Epidermal melanocyte (primary cell): ENCODE data around the gene KCMF1.

Experiments
- DNase-seq: peaks from one replicate; pipeline ENCODE4 v3.0.0; 2011; ENCODE audit warnings: low spot score; ENCODE audit not compliant: insufficient read length

KCMF1 gene

GRCh38 chr2:84956334-84957297 lies 14.3 kb upstream of the KCMF1 start:
- DNase-seq, result no peak

DNA sequence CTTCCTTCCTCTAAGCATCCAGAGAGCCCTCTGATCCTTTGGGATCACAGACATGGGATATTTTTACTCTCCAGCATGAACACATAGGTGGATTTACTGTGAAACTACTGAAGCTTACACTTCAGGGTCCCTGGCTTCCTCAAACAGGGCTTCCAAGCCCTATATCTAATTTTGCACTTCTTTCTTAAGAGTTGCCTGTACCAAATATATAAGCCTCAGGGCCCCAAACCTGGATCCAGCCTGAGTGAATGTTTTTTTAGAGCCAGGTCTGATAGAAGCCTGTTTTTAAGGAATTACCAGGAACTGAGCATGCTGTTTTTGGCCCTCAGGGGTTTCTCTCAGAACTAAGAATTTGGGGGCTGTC lies 13.2 kb upstream of the KCMF1 start:
- no peak for DNase-seq

DNA sequence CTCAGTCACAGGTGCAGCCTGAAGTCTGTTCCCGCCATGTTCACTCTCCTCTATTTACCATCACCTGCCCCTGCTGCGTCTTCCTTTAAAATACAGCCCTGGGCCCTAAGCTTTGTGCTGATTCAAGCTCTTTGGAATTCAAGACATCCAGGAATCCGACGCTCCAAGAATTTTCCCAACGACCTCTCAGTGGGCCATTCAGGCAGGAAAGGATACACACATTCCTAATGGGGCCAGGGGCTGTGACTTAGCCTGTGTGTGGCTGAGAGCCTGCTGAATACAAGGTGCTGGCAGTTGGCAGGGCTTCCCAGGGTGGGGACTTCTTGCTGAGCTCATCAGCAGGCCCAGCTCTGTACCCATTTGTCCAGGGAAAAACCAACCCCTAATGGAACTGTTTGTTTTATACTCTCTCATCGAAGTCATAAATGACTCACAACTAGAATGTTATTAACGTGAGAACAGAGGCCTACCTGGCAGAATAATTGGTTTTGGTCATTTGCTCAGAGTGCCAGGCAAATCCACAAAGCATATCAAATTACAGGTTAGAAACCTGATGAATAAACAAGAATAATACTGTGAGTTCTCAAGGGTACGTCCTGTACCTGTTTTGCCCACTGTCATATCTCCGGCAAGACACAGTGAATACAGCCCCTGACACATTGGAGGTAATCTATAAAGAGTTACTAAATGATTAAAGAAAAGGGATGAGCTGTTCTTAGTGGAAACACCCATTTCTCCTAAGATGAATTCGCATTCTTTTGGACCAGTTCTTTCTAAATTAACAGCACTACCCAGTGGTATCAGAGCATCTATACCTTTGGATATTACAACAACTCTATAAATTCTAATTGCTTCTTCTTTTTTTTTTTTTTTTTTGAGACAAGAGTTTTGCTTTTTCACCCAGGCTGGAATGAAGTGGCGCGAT lies 12.6 kb upstream of the KCMF1 start:
- DNase-seq, result no peak

GRCh38 chr2:84959095-84959565 lies 11.8 kb upstream of the KCMF1 start:
- no peak for DNase-seq

- DNase-seq, result no peak
Observed at GRCh38 chr2:84959566-84960506, 11.1 kb upstream of the KCMF1 start.

DNA sequence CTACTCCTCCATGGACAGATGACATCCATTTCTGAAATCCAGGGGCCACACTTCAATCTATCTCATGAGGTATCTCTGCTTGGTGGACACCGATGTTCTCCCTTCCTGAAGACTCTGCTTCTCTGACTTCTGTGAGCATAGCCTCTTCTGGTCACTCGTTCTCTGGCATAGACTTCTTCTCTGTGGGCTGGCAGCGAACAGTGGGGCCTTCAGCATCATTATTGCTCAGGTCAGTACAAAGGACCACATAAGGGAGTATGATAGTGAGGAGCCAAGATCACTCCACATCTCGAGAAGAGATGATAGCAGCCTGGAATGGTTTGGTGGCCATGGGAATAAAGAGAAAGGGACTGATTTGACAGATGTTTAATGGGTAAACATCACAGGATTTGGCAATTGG lies 8.0 kb upstream of the KCMF1 start:
- no peak for DNase-seq

DNA sequence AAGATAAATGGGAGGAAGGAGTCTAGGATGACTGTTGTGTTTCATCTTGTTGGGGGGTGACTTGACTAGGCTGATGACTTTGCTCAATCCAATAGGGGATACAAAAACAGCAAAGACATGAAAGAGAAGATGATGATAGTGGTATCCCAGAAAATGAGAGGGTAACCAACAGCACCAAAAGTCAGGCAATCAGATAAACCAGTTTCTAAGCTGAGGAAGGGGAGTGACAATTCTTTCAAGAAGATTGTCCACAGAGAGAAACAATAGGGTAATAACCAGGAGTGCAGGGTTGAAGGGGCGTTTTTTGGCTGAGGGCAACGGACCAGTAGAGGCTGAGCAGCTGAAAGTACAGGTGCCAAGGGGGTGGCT lies 7.7 kb upstream of the KCMF1 start:
- no peak for DNase-seq

DNA sequence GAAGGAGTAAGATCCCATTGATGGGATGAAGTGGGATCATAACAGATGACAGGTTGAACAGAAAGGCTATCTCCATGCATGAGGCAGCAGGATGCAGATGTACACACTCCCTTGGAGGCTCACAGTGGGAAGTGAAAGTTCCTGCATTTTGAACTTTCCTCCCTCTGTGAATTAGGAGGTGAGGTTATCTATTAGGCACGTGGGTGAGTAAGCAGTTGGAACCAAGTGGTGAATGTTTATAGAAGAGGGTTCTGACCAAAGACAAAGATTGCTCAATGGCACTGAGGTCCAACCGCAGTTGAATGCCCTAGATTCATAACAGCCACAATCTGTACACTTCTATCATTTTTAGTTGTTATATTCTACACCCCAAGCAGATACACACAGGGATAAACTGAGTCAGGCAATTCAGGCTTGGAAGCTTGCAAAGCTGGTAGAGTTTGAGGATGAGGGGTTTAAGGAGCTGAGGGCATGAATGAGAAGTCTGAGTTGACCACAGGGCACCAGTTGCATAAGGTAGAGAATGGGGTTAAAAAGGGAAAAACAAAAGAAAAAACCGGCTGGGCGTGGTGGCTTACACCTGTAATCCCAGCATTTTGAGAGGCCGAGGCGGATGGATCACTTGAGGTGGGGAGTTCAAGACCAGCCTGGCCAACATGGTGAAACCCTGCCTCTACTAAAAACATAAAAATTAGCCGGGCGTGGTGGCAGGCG lies 7.1 kb upstream of the KCMF1 start:
- DNase-seq, result no peak

GRCh38 chr2:84964406-84965191 lies 6.4 kb upstream of the KCMF1 start:
- no peak for DNase-seq

DNA sequence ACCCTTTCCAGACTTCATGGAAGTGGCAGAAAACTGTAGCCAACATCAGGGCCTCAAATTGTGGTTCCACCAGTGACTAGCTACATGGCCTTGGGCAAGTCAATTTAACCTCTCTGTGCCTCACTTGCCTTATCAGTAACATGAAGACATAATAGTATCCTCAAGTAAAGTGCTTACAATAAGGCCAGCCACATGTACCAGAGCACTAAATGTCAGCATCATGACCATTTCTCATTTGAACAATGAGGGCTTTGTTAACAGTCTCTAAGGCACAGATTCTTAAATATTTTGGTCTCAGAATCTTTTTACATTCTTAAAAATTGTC lies 5.8 kb upstream of the KCMF1 start:
- no peak for DNase-seq

- DNase-seq, result no peak
Observed at GRCh38 chr2:84965827-84966226, 5.1 kb upstream of the KCMF1 start.

DNA sequence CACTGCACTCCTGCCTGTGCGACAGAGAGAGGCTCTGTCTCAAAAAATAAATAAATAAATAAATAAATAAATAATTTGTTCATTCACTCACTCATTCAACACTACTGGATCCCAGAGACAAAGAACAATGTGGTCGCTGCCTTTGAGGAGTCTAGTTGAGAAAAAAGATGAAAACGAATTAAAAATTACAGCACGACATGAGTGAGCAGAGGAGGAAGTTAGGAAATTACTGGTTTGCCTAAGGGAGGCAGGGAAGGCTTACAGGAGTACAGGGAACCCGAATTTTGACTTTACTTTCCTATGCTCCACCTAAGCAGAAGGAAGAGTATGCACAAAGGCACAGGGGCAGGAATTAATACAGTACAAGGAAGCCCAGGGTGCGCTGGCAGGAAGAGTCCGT lies 4.2 kb upstream of the KCMF1 start:
- DNase-seq, result no peak

DNA sequence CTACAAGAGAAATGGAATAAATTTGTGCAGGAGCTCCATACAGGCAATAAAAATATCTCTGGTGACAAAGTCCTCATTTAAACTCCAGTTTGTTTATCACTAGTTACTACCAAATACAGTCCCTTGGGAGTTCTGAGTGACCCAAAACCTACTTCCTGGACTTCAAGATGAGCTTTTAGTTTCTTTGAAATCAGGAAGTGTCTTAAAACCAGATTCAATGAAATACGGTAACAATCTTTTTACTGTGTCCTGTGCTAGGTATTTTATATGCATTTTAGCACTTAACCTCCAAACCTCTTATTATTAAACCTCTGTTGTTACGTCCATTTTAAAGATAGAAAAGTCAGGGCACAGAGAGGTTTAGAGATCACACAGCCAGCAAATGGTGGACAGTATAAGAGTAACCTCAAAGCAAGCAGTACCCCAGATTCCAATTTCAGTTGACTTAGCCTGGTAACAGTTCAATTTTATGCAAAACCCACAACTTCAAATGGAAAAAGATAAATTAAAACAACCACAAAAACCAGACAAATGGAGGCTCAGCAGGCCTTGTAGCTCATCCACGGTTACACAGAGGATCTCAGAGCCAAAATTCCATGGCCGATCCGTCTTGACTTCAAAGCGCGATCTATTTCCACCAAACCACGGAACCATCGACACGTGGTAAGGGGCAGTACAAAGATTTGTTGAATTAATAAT lies 1.3 kb upstream of the KCMF1 start:
- DNase-seq, result no peak

DNA sequence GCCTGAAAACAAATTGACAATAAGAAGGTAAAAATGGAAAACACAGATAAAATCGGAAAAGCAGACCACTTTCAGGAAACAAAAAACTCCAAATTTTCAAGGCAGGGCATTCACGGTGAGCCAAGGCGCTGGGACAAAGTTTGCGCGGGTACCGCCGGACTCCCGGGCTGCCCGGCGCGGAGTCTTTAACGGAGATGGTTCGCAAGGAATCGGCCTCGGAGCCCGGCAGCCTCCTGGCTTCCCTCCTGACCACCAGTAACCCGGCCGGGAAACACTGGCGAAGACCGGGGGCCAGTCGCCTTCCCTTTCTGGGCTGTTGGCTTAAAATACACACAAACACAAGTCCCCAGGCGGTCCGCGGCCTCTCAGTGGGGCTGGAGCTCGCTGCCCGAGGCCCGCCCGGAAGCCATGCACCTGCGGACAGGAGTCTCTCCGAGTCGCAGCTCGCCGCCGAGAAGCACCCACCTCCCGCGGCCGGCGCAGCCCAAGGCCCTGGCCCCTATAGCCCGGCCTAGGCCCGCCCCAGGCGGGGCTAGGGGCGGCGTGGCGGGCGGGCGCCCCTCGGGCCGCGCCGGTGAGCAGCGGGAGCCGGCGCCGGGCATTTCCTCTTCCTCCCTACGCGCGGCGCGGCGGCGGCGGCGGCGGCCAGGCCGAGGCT lies 622 bp upstream of the KCMF1 start:
- DNase-seq, result no peak

- no peak for DNase-seq
Observed at GRCh38 chr2:84971510-84972206, 697 bp downstream of the KCMF1 start.

DNA sequence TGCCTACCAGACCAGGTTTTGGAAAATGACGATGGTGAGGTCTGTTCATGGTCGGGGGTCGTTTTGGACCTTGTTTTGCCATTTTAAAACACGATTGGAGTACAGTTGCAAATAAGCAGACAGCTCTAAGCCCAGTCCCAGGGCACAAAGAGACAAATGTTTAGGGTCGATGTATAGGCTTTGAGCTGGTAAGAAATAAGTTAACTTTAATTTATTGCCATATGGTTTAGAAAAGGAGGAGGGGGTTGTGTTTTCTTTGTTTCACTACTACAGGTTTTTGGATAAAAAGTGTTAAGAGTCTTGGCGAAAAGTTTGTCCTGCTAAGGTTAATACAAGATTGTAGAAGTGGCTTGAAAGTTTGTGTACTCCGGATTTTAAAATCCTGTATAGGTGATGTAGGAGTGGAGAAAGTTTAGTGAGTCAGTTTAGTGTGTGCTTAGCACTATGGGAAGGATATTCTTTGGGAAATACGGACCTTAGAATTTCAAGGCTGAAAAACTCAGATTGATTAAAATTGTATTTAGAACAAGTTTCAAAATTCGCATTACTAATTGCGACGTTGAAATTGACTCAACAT lies 1.3 kb downstream of the KCMF1 start:
- no peak for DNase-seq

DNA sequence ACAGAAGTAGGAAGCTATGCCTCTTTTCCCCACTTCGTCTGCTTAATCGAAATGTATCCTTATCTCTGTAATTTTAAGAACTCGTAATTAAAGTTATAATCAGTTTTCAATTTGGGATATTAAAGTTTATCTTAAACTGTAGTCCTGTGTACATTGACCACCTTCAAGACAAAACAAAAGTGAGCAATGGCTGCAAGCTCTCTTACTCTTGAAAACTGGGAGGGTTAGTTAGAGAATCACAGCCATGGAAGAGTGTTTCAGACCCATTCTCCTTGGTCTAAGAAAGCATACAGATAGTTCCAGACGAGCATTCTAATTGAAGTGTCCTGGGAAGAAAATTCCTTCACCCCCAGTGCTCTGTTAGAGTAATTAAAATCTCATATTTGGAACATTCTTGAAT lies 2.0 kb downstream of the KCMF1 start:
- DNase-seq, result no peak
